ENCODE measurements around the gene ACY1.

The ACY1 gene

DNA sequence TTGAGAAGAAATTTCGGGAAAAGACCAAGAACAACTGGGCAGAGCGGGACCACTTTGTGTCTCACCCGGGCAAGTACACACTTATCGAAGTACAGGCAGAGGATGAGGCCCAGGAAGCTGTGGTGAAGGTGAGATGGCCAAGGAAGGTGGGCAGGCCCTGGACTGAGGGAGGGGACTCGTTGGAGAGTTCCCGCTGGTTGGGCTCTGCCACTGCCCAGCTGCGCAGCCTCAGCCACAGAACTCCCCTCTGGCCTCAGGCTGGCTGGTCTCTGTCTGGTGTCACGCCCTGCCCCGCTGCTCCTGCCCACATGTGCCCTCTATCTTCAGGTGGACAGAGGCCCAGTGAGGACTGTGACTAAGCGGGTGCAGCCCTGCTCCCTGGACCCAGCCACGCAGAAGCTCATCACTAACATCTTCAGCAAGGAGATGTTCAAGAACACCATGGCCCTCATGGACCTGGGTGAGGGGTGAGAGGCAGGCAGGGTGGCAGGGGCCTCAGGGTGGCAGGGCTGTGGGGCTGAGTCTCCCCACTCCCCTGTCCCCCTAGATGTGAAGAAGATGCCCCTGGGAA, 38.8 kb upstream of the ACY1 start:
- Histone ChIP-seq H3K9me3 (ENCODE audit: low read depth, low read length) (no peaks in the 10 kb centered on the region), H3K4me3 (no peak overlapping the region), H3K36me3 (ENCODE audit: insufficient read depth, low read length) (no peaks in the 10 kb centered on the region), H3K9ac (ENCODE audit: insufficient read length) (no peak overlapping the region), H3K27ac (no peak overlapping the region)
- no peak for DNase-seq (ENCODE audit: low read depth, low spot score)
- TF ChIP-seq FOXP2 (optimal IDR thresholded peaks at IDR 0.05; ENCODE audit: control extremely low read depth, extremely low read length, insufficient read depth) = no peak
- TF ChIP-seq EZH2 (IDR thresholded peaks at IDR 0.05) = no peak
- no peak for TF ChIP-seq POLR2AphosphoS5 (IDR thresholded peaks at IDR 0.05; ENCODE audit: borderline replicate concordance, low read depth, low read length)

- no peaks in the 10 kb centered on the region for H3K36me3 ChIP-seq (ENCODE audit: insufficient read depth, low read length)
- no peak overlapping the region for H3K27ac ChIP-seq
- DNase-seq (ENCODE audit: low read depth, low spot score) = no peak
- TF ChIP-seq POLR2AphosphoS5 (IDR thresholded peaks at IDR 0.05; ENCODE audit: borderline replicate concordance, low read depth, low read length) (no peak), FOXP2 (optimal IDR thresholded peaks at IDR 0.05; ENCODE audit: control extremely low read depth, extremely low read length, insufficient read depth) (no peak), EZH2 (IDR thresholded peaks at IDR 0.05) (no peak)
- no peaks in the 10 kb centered on the region for H3K9me3 ChIP-seq (ENCODE audit: low read depth, low read length)
- H3K4me3 ChIP-seq = no peak overlapping the region
- H3K9ac ChIP-seq (ENCODE audit: insufficient read length) = no peak overlapping the region
These were observed 38.1 kb upstream of the ACY1 start for GRCh38 chr3:51945031-51945840.

DNA sequence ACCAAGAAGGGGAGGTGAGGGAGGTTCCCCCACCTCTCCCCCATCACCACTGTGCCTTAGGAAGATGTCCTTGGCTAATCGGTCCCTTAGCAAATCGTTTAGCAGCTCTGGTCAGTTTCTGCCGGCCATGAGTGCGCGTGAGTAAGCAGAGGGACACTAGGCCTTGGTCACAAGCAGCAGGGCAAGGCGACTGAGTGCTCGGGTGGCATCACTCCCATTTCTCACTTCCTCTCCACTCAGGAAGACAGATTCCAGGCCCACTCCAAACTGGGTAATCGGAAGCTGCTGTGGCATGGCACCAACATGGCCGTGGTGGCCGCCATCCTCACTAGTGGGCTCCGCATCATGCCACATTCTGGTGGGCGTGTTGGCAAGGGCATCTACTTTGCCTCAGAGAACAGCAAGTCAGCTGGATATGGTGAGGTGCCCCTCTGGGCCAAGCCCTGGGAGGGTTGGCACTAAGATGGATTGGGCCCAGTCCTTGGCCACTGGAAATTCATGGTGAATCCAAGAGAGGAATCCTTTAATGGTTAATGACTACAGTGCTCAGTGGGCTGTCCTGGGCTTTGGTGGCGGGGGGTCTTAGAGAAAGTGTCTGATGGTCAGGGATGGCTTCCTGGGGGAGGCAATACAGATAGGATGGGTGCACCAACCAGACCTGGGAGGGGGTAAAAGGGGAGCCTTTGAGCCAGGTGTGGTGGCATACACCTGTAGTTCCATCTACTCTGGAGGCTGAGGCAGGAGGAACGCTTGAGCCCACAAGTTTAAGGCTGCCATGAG, 37.2 kb upstream of the ACY1 start:
- no peaks in the 10 kb centered on the region for H3K9me3 ChIP-seq (ENCODE audit: low read depth, low read length)
- no peak overlapping the region for H3K4me3 ChIP-seq
- H3K27ac ChIP-seq = no peak overlapping the region
- DNase-seq (ENCODE audit: low read depth, low spot score) = no peak
- TF ChIP-seq FOXP2 (optimal IDR thresholded peaks at IDR 0.05; ENCODE audit: control extremely low read depth, extremely low read length, insufficient read depth) (no peak), POLR2AphosphoS5 (IDR thresholded peaks at IDR 0.05; ENCODE audit: borderline replicate concordance, low read depth, low read length) (no peak), EZH2 (IDR thresholded peaks at IDR 0.05) (no peak)
- H3K36me3 ChIP-seq (ENCODE audit: insufficient read depth, low read length) = no peaks in the 10 kb centered on the region
- H3K9ac ChIP-seq (ENCODE audit: insufficient read length) = no peak overlapping the region

DNA sequence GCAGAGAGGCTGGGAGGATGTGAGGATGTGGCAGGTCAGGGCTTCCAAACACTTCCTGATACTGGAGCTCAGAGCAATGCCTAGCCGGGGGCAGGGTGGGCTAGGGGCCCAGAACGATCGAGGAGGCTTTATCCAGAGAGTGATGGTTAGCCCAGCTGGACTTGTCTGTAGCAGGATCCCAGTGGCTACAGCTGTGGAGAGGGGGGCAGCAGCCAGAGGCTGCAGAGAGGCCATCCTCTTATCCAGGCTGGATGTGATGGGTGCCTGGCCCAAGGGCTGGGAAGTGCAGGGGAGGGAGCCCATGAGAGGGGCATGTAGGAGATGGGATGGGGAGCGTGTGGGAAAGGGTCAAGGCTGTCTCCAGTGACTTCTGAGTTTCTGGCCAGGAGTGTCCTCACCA, 36.5 kb upstream of the ACY1 start:
- no peak for DNase-seq (ENCODE audit: low read depth, low spot score)
- TF ChIP-seq POLR2AphosphoS5 (IDR thresholded peaks at IDR 0.05; ENCODE audit: borderline replicate concordance, low read depth, low read length) (no peak), EZH2 (IDR thresholded peaks at IDR 0.05) (no peak), FOXP2 (optimal IDR thresholded peaks at IDR 0.05; ENCODE audit: control extremely low read depth, extremely low read length, insufficient read depth) (no peak)
- no peak overlapping the region for H3K27ac ChIP-seq
- H3K36me3 ChIP-seq (ENCODE audit: insufficient read depth, low read length) = no peaks in the 10 kb centered on the region
- H3K9me3 ChIP-seq (ENCODE audit: low read depth, low read length) = no peaks in the 10 kb centered on the region
- H3K9ac ChIP-seq (ENCODE audit: insufficient read length) = no peak overlapping the region
- no peak overlapping the region for H3K4me3 ChIP-seq

DNA sequence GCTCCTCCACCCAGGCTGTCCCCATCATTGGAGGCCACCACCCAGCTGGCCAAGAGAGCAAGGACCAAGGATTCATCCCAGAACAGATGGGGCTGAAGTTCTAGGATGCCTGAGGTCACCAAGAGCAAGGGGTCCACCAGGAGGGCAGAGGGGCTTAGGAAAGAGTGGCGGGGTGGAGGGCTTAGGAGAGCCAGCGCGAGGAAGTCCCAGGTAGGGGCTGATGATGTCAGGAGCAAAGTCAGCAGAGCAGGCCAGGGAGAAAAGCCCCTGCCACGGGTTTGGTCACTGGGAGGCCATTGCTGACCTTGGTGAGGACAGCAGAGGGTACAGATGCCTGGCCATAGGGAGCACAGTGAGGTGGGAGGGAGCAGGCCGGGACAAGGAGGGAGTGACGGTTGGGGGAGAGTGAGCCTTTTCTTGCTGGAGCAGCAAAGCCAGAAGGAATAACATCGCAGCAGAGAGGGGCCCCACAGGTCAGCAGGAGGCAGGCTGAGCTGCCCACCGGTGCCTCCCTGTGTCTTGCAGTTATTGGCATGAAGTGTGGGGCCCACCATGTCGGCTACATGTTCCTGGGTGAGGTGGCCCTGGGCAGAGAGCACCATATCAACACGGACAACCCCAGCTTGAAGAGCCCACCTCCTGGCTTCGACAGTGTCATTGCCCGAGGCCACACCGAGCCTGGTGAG, 36.0 kb upstream of the ACY1 start:
- H3K27ac ChIP-seq = no peak overlapping the region
- no peak overlapping the region for H3K9ac ChIP-seq (ENCODE audit: insufficient read length)
- no peak for TF ChIP-seq FOXP2 (optimal IDR thresholded peaks at IDR 0.05; ENCODE audit: control extremely low read depth, extremely low read length, insufficient read depth)
- TF ChIP-seq POLR2AphosphoS5 (IDR thresholded peaks at IDR 0.05; ENCODE audit: borderline replicate concordance, low read depth, low read length) = no peak
- no peak for TF ChIP-seq EZH2 (IDR thresholded peaks at IDR 0.05)
- DNase-seq (ENCODE audit: low read depth, low spot score) = no peak
- no peak overlapping the region for H3K4me3 ChIP-seq
- H3K36me3 ChIP-seq (ENCODE audit: insufficient read depth, low read length) = no peaks in the 10 kb centered on the region
- H3K9me3 ChIP-seq (ENCODE audit: low read depth, low read length) = no peaks in the 10 kb centered on the region

DNA sequence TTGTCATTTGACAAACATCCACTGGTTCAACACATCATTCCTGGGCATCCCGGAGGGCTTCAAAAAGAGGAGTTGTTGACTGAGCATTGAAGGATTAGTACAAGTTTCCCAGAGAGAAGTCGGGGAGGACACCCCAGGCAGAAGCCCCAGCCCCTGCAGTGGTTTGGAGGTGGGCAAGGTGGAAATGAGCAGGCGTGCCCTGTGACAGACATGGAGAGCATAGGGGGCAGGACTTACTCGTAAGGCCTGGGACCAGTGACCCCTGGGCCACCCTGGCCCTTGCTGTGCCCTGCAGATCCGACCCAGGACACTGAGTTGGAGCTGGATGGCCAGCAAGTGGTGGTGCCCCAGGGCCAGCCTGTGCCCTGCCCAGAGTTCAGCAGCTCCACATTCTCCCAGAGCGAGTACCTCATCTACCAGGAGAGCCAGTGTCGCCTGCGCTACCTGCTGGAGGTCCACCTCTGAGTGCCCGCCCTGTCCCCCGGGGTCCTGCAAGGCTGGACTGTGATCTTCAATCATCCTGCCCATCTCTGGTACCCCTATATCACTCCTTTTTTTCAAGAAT, 35.2 kb upstream of the ACY1 start:
- H3K36me3 ChIP-seq (ENCODE audit: insufficient read depth, low read length) = no peaks in the 10 kb centered on the region
- no peak for DNase-seq (ENCODE audit: low read depth, low spot score)
- no peak overlapping the region for H3K4me3 ChIP-seq
- H3K9me3 ChIP-seq (ENCODE audit: low read depth, low read length) = no peaks in the 10 kb centered on the region
- no peak overlapping the region for H3K27ac ChIP-seq
- no peak overlapping the region for H3K9ac ChIP-seq (ENCODE audit: insufficient read length)
- TF ChIP-seq POLR2AphosphoS5 (IDR thresholded peaks at IDR 0.05; ENCODE audit: borderline replicate concordance, low read depth, low read length) = no peak
- no peak for TF ChIP-seq FOXP2 (optimal IDR thresholded peaks at IDR 0.05; ENCODE audit: control extremely low read depth, extremely low read length, insufficient read depth)
- no peak for TF ChIP-seq EZH2 (IDR thresholded peaks at IDR 0.05)

- H3K9ac ChIP-seq (ENCODE audit: insufficient read length) = no peak overlapping the region
- H3K4me3 ChIP-seq = no peak overlapping the region
These were observed 34.2 kb upstream of the ACY1 start for GRCh38 chr3:51949121-51949520.

More at GRCh38 chr3:51949121-51949520, 34.2 kb upstream of the ACY1 start:
- DNase-seq (ENCODE audit: low read depth, low spot score) = no peak
- H3K27ac ChIP-seq = no peak overlapping the region
- no peaks in the 10 kb centered on the region for H3K9me3 ChIP-seq (ENCODE audit: low read depth, low read length)
- TF ChIP-seq POLR2AphosphoS5 (IDR thresholded peaks at IDR 0.05; ENCODE audit: borderline replicate concordance, low read depth, low read length) (no peak), EZH2 (IDR thresholded peaks at IDR 0.05) (no peak), FOXP2 (optimal IDR thresholded peaks at IDR 0.05; ENCODE audit: control extremely low read depth, extremely low read length, insufficient read depth) (no peak)
- H3K36me3 ChIP-seq (ENCODE audit: insufficient read depth, low read length) = no peaks in the 10 kb centered on the region

All from SK-N-MC (cell line).